Fibroblast of the aortic adventitia (primary cell): ENCODE results near the gene MAML3. TPM values are rescaled to one million over a fixed set of nuclear protein-coding genes. Genes with fewer than 3 reads are reported as not detected.

Source experiments
- DNase-seq: peaks from one replicate; pipeline ENCODE4 v3.0.0-alpha.2; 2010; ENCODE audit warnings: low read depth
- H3K4me3 ChIP-seq: 2 replicates; pipeline ENCODE4 v1.5.1; 2011; ENCODE audit warnings: low read depth, mild to moderate bottlenecking, control low read depth, low read length, moderate library complexity
- total RNA-seq: library from RNA; depleted of rRNA; stranded (reverse); fragments of >200 nt; gene quantifications from 2 replicates; pipeline ENCODE4 v1.2.3, GENCODE V29; 2012; ENCODE audit warnings: low replicate concordance
- TF ChIP-seq, protein P1 (sequence below): IDR thresholded peaks from 2 replicates; pipeline ENCODE4 v1.5.1; 2011; ENCODE audit warnings: mild to moderate bottlenecking, low read length, control low read depth, inconsistent platforms; ENCODE audit not compliant: insufficient read depth

The MAML3 gene
- total RNA-seq, 1 donor = 4.6 TPM

DNA sequence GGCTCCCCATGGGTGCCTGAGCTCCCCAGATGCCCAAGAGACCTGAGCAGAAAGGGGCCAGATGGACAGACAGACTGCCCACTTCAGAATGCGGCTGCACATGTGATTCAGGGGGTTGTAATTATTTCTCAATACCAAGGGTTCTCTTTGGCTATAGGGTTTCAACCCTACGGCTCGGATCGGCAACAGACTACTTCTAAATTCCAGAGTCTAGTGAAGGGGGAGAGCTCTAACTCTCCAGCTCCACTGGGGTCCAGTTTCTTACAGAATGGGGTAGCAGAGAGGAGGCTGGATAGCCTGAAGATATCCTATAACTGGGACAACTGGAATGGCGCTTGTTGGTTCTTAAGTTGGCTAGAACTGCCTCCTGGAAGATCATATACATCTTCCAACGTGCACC lies 352.1 kb downstream of the MAML3 start:
- H3K4me3 ChIP-seq = no peak overlapping the region
- DNase-seq = no peak
- TF ChIP-seq, protein P1, sequence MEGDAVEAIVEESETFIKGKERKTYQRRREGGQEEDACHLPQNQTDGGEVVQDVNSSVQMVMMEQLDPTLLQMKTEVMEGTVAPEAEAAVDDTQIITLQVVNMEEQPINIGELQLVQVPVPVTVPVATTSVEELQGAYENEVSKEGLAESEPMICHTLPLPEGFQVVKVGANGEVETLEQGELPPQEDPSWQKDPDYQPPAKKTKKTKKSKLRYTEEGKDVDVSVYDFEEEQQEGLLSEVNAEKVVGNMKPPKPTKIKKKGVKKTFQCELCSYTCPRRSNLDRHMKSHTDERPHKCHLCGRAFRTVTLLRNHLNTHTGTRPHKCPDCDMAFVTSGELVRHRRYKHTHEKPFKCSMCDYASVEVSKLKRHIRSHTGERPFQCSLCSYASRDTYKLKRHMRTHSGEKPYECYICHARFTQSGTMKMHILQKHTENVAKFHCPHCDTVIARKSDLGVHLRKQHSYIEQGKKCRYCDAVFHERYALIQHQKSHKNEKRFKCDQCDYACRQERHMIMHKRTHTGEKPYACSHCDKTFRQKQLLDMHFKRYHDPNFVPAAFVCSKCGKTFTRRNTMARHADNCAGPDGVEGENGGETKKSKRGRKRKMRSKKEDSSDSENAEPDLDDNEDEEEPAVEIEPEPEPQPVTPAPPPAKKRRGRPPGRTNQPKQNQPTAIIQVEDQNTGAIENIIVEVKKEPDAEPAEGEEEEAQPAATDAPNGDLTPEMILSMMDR = no peak

DNA sequence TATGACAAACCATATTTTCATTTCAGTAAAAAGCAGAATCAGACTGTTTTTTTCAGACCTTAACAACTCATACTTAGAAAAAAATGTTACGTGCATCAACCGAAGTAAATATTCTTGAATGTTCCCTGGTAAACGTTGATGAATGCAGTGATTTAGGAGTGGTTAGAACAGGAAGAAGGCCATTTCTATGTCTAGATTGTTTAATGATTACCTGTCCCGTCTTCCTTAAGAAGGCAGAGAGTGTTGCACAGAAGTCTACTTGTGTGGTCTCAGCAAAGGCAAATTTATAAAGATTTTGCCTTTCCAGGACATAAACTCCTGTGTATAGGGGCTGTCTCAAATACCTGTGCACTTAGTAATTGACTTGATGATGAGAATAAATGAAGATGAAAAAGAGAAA lies 353.9 kb downstream of the MAML3 start:
- TF ChIP-seq, protein P1 = no peak

DNA sequence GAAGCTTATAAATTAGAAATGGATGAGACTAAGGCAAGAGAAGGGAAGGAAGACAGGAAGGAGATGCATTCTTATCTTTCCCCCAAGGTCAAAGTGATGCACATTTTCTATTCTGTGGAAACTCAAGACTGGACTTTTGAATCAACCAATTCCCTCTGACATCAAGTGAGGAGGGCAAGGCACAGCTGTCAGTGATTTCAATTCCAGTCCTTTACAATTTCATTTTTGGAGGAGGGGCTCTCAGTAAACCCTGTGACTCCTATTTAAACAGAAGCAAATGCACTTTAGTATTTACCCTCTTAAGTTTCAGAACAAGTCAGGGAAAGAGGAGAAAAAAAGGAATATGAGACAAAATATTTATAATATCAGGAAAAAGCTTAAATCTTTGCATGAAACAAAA lies 354.4 kb downstream of the MAML3 start:
- H3K4me3 ChIP-seq = no peak overlapping the region
- TF ChIP-seq, protein P1 = no peak
- DNase-seq = no peak

More for the DNA sequence above, 353.9 kb downstream of the MAML3 start:
- no peak overlapping the region for H3K4me3 ChIP-seq
- DNase-seq = no peak

DNA sequence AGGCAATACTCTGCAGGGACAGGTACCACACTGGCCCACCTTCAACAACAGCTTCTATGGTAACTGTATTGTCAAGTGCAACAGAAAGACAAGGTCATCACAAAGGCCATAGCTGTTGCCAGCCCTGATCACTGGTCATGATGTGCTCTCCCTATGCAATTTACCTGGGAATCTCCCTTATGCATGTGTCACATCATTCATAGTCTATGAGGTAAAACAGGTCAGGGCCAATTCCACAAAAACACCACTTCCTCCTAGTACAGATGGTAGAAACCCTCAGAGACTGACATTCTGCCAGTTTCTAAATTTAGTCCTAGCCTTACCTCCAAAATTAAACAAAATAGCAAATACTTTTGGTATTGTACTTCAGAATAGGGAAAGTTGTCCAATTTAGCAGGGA lies 355.5 kb downstream of the MAML3 start:
- TF ChIP-seq, protein P1 = no peak
- H3K4me3 ChIP-seq = no peak overlapping the region
- DNase-seq = no peak

DNA sequence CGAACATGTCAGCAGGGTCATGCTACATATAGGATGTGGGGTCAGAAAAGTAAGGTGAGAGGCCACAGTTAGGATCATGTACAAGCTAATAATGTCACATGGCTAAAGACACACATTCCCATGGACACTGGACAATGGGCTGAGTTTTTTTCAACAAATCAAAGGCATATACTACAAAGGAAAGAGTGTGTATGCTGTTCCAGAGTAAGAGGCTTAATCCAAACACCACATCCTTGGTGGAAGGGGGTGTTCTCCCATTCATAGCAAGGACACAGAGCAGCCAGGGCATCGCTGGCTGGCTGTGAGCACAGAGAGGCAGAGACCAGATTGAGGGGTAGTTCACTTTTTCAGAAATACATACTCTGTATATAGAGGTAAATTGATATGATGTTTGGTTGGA lies 356.7 kb downstream of the MAML3 start:
- TF ChIP-seq, protein P1 = no peak
- no peak overlapping the region for H3K4me3 ChIP-seq
- DNase-seq = no peak

DNA sequence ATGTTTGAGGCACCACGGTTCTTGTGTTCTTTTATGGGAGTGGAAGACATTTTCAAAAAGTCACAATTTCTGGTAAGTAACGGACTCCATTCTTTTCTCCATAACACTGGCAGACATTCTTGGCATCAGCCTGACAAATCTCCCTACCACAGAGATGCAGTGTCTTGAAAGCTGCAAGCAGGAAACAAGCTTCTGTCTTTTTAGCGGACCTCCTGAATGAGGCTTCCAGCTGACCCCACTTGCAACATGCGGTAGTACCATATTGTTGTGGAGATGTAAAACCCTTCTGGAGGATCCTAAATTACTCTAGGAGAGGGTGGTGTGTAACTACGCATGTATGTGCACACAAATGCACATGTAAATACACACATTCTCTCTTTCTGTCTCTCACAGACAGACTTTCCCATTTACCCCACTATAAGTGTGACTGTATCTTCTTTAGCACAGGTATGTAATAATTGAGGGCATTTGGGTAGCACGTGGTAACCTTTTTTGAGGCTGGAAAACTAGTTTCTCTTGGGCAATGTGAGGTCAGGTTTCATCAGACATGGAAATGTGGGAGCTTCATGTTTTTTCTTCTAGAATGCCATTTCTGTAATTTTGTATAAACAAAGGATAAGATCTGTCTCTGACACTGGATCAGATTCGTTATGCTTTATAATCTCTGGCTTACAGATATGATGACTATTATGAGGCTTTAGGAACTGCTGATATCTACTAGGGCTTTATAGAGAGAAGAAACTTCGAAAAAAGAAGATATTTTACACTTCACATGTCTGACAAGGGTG lies 358.3 kb downstream of the MAML3 start:
- TF ChIP-seq, protein P1 = no peak
- peak; percentile 29 for DNase-seq
- H3K4me3 ChIP-seq = no peak overlapping the region
